ENCODE results near the gene SCFD2. TPM values are rescaled to one million over a fixed set of nuclear protein-coding genes. Genes with fewer than 3 reads are reported as not detected.

The SCFD2 gene
- total and polyA plus RNA-seq, 7 donors: 3.7 to 16.6 (median 10.7) TPM

- WGBS, 2 donors: 86 to 96% methylated on average over 2 of the region's 2 CpGs
- TF ChIP-seq POLR2A (IDR thresholded peaks at IDR 0.05): no peak
- no peak for TF ChIP-seq CTCF (IDR thresholded peaks at IDR 0.05)
- TF ChIP-seq EP300 (IDR thresholded peaks at IDR 0.05): no peak
- TF ChIP-seq POLR2AphosphoS5 (IDR thresholded peaks at IDR 0.05): no peak
- Histone ChIP-seq H3K9me3 (no peaks in the 10 kb centered on the region), H3K27me3 (no peaks in the 10 kb centered on the region), H3K4me1 (peaks cover 0 to 12% (median 7%) of the 10 kb centered on the region in 4 donors), H3K36me3 (no peaks in the 10 kb centered on the region), H3K27ac (no peak overlapping the region), H3K4me3 (no peak overlapping the region)
- intact Hi-C loops (cut with DNase I): no loop called here
- DNase-seq: no peak
These were observed 213.4 kb downstream of the SCFD2 start for GRCh38 chr4:53152467-53152866.

GRCh38 chr4:53151489-53151788, 214.4 kb downstream of the SCFD2 start:
- intact Hi-C loops (cut with DNase I): no loop called here

GRCh38 chr4:53150631-53151488, 215.0 kb downstream of the SCFD2 start:
- no peak for TF ChIP-seq POLR2A (IDR thresholded peaks at IDR 0.05)
- TF ChIP-seq CTCF (IDR thresholded peaks at IDR 0.05): no peak
- no peak for TF ChIP-seq EP300 (IDR thresholded peaks at IDR 0.05)
- TF ChIP-seq POLR2AphosphoS5 (IDR thresholded peaks at IDR 0.05): no peak
- Histone ChIP-seq H3K27ac (no peak overlapping the region), H3K4me1 (peaks cover 0 to 12% (median 7%) of the 10 kb centered on the region in 4 donors), H3K36me3 (no peaks in the 10 kb centered on the region), H3K27me3 (no peaks in the 10 kb centered on the region), H3K9me3 (no peaks in the 10 kb centered on the region), H3K4me3 (no peak overlapping the region)
- WGBS, 2 donors: 54 to 64% methylated on average over 4 of the region's 4 CpGs
- intact Hi-C loops (cut with DNase I): no loop called here
- DNase-seq: no peak

More at GRCh38 chr4:53151489-53151788, 214.4 kb downstream of the SCFD2 start:
- Histone ChIP-seq H3K4me3 (no peak overlapping the region), H3K27ac (no peak overlapping the region), H3K36me3 (no peaks in the 10 kb centered on the region), H3K9me3 (no peaks in the 10 kb centered on the region), H3K27me3 (no peaks in the 10 kb centered on the region), H3K4me1 (peaks cover 0 to 12% (median 7%) of the 10 kb centered on the region in 4 donors)
- DNase-seq: no peak
- no peak for TF ChIP-seq POLR2A (IDR thresholded peaks at IDR 0.05)
- TF ChIP-seq EP300 (IDR thresholded peaks at IDR 0.05): no peak
- no peak for TF ChIP-seq POLR2AphosphoS5 (IDR thresholded peaks at IDR 0.05)
- no peak for TF ChIP-seq CTCF (IDR thresholded peaks at IDR 0.05)
- WGBS, 2 donors: 65 to 74% methylated on average over 3 of the region's 3 CpGs

- intact Hi-C loops (cut with DNase I): no loop called here
- no peaks in the 10 kb centered on the region for H3K36me3 ChIP-seq
- H3K4me3 ChIP-seq: no peak overlapping the region
- H3K27ac ChIP-seq: peak overlapping the region in 2 of 4 donors; percentile 16
- no peaks in the 10 kb centered on the region for H3K9me3 ChIP-seq
- H3K27me3 ChIP-seq: no peaks in the 10 kb centered on the region
- peak; percentile 69 for DNase-seq
- peaks cover 0 to 12% (median 7%) of the 10 kb centered on the region in 4 donors for H3K4me1 ChIP-seq
- TF ChIP-seq CTCF (IDR thresholded peaks at IDR 0.05): no peak
- no peak for TF ChIP-seq POLR2A (IDR thresholded peaks at IDR 0.05)
- no peak for TF ChIP-seq POLR2AphosphoS5 (IDR thresholded peaks at IDR 0.05)
- no peak for TF ChIP-seq EP300 (IDR thresholded peaks at IDR 0.05)
These were observed 218.2 kb downstream of the SCFD2 start for GRCh38 chr4:53147711-53148110.

Measured in sigmoid colon (tissue), 7 donors.